ENCODE results near the gene XIST. TPM values are rescaled to one million over a fixed set of nuclear protein-coding genes. Genes with fewer than 3 reads are reported as not detected.

XIST gene
- total and polyA plus RNA-seq, 10 of the 15 experiments (the other 5 are each of a cell fraction or from before 2014, with no cell fraction given), result 39.1 to 787 (median 91.3) TPM

DNA sequence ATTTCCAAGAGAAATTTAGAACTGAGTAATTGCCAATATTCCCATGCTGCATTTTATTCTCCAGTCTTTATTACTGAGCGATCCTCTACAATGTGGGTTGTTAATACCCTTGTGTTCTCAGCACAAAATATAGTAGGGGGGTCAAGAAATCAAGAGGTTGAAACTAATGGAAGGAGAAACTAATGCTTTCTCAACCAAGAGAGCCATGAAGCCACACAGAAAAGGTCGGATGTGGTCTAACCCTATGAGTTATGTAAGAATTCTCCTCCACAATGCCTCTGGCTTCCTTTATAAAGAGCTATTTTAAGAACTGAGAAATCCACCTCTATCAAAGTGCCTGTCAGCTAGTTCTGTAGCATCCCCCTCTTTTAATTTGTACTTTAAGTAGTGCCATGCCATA lies 21.0 kb downstream of the XIST start:
- no peak for FAIRE-seq
- Histone ChIP-seq H3K79me2 (ENCODE audit: control insufficient read depth, insufficient read depth, low read length) (peaks cover 11% of the 10 kb centered on the region), H3K4me1 (ENCODE audit: control insufficient read depth, insufficient read depth, low read length) (no peaks in the 10 kb centered on the region), H3K4me3 (no peak overlapping the region), H3K27me3 (replicated peaks in 1 of 2; ENCODE audit: control insufficient read depth in 2 of 2, insufficient read depth in 2 of 2, low read length in 1 of 2) (no peaks in the 10 kb centered on the region), H4K20me1 (ENCODE audit: control insufficient read depth, insufficient read depth) (peaks cover 3% of the 10 kb centered on the region; the same call in 1 of the 2 replicates), H3K27ac (ENCODE audit: control insufficient read depth, insufficient read depth) (no peak overlapping the region), H3K9me3 (replicated peaks; ENCODE audit: control insufficient read depth, insufficient read depth, low read length) (no peaks in the 10 kb centered on the region), H3K36me3 (ENCODE audit: control insufficient read depth in 2 of 2, insufficient read depth in 2 of 2, low read length in 1 of 2) (peaks cover 0 to 3% of the 10 kb centered on the region in 2 experiments; a peak in 3 of 4 replicates), H3K4me2 (ENCODE audit: control insufficient read depth, insufficient read depth) (no peak overlapping the region), H3K9ac (ENCODE audit: control insufficient read depth, insufficient read depth, low read length) (no peak overlapping the region), H2AFZ (ENCODE audit: control insufficient read depth, low read depth, low read length) (no peak overlapping the region)
- no peak for TF ChIP-seq ATF7 (IDR thresholded peaks at IDR 0.05; ENCODE audit: low read depth)
- TF ChIP-seq ZNF207 (IDR thresholded peaks at IDR 0.05; ENCODE audit: borderline replicate concordance), result no peak
- no peak for TF ChIP-seq HCFC1 (IDR thresholded peaks at IDR 0.05; ENCODE audit: low read length)
- TF ChIP-seq NFXL1 (IDR thresholded peaks at IDR 0.05; ENCODE audit: borderline replicate concordance), result no peak
- TF ChIP-seq MEF2A (IDR thresholded peaks at IDR 0.05; ENCODE audit: insufficient read depth, low read depth, low read length), result no peak
- TF ChIP-seq, protein P1, sequence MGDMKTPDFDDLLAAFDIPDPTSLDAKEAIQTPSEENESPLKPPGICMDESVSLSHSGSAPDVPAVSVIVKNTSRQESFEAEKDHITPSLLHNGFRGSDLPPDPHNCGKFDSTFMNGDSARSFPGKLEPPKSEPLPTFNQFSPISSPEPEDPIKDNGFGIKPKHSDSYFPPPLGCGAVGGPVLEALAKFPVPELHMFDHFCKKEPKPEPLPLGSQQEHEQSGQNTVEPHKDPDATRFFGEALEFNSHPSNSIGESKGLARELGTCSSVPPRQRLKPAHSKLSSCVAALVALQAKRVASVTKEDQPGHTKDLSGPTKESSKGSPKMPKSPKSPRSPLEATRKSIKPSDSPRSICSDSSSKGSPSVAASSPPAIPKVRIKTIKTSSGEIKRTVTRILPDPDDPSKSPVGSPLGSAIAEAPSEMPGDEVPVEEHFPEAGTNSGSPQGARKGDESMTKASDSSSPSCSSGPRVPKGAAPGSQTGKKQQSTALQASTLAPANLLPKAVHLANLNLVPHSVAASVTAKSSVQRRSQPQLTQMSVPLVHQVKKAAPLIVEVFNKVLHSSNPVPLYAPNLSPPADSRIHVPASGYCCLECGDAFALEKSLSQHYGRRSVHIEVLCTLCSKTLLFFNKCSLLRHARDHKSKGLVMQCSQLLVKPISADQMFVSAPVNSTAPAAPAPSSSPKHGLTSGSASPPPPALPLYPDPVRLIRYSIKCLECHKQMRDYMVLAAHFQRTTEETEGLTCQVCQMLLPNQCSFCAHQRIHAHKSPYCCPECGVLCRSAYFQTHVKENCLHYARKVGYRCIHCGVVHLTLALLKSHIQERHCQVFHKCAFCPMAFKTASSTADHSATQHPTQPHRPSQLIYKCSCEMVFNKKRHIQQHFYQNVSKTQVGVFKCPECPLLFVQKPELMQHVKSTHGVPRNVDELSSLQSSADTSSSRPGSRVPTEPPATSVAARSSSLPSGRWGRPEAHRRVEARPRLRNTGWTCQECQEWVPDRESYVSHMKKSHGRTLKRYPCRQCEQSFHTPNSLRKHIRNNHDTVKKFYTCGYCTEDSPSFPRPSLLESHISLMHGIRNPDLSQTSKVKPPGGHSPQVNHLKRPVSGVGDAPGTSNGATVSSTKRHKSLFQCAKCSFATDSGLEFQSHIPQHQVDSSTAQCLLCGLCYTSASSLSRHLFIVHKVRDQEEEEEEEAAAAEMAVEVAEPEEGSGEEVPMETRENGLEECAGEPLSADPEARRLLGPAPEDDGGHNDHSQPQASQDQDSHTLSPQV (IDR thresholded peaks at IDR 0.05), result no peak
- no peak for TF ChIP-seq NFIC (IDR thresholded peaks at IDR 0.05; ENCODE audit: low read depth, low read length)
- no peak for TF ChIP-seq NR2C1 (IDR thresholded peaks at IDR 0.05)
- TF ChIP-seq PRDM15 (CRISPR knock-in tag; IDR thresholded peaks at IDR 0.05), result no peak
- no peak for TF ChIP-seq SRF (IDR thresholded peaks at IDR 0.05; ENCODE audit: low read depth in 2 of 2, low read length in 2 of 2)
- no peak for TF ChIP-seq CBX3 (IDR thresholded peaks at IDR 0.05; ENCODE audit: borderline replicate concordance, low read depth)
- TF ChIP-seq, protein P2, sequence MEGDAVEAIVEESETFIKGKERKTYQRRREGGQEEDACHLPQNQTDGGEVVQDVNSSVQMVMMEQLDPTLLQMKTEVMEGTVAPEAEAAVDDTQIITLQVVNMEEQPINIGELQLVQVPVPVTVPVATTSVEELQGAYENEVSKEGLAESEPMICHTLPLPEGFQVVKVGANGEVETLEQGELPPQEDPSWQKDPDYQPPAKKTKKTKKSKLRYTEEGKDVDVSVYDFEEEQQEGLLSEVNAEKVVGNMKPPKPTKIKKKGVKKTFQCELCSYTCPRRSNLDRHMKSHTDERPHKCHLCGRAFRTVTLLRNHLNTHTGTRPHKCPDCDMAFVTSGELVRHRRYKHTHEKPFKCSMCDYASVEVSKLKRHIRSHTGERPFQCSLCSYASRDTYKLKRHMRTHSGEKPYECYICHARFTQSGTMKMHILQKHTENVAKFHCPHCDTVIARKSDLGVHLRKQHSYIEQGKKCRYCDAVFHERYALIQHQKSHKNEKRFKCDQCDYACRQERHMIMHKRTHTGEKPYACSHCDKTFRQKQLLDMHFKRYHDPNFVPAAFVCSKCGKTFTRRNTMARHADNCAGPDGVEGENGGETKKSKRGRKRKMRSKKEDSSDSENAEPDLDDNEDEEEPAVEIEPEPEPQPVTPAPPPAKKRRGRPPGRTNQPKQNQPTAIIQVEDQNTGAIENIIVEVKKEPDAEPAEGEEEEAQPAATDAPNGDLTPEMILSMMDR (IDR thresholded peaks at IDR 0.05 in 2 of 3, conservative IDR thresholded peaks at IDR 0.05 in 1 of 3; ENCODE audit: control insufficient read depth in 2 of 3, extremely low read depth in 1 of 3, insufficient read depth in 1 of 3, low read depth in 3 of 3, low read length in 3 of 3), result no peak
- RAD21 ChIA-PET (ENCODE audit: unreplicated experiment), result no interaction called here
- 46% methylated on average over 2 of the region's 2 CpGs for WGBS (ENCODE audit: insufficient coverage, insufficient replicate concordance, low lambda C conversion rate, missing lambda C conversion rate)
- SMC1A ChIA-PET (ENCODE audit: uncharacterized antibody, unreplicated experiment), result interaction anchor here (2.5 kb wide), 1 partner anchor 8 kb away, joined by 14 read pairs; no protein-coding TSS in a partner anchor
- CTCF ChIA-PET, result no interaction called here
- no peak for ATAC-seq
- no peak for DNase-seq (ENCODE audit: low read depth, low spot score)
- in situ Hi-C loops (cut with MboI) (no loop called here), intact Hi-C loops (cut with micrococcal nuclease; ENCODE audit: unreplicated experiment) (no loop called here)
- POLR2A ChIA-PET, result no interaction called here
- BruUV-seq (replicated peaks), result no TSS peak
